Measurements from ENCODE around the gene NR1D1.

- TF ChIP-seq EZH2 (IDR thresholded peaks at IDR 0.05; ENCODE audit: low read length) (no peak), CTCF (optimal IDR thresholded peaks at IDR 0.05 in 1 of 3, IDR thresholded peaks at IDR 0.05 in 1 of 3, conservative IDR thresholded peaks at IDR 0.05 in 1 of 3; ENCODE audit: extremely low read depth in 1 of 3, insufficient read depth in 2 of 3, low read length in 3 of 3) (no peak)
Measured at GRCh38 chr17:40139566-40140058, 39.2 kb upstream of the NR1D1 start.
